Glomerular visceral epithelial cell (primary cell): ENCODE measurements around the gene AKNA.

Source experiments
- DNase-seq: peaks from one replicate; pipeline ENCODE4 v3.0.0-alpha.2; 2016; ENCODE audit errors: extremely low spot score

AKNA gene

DNA sequence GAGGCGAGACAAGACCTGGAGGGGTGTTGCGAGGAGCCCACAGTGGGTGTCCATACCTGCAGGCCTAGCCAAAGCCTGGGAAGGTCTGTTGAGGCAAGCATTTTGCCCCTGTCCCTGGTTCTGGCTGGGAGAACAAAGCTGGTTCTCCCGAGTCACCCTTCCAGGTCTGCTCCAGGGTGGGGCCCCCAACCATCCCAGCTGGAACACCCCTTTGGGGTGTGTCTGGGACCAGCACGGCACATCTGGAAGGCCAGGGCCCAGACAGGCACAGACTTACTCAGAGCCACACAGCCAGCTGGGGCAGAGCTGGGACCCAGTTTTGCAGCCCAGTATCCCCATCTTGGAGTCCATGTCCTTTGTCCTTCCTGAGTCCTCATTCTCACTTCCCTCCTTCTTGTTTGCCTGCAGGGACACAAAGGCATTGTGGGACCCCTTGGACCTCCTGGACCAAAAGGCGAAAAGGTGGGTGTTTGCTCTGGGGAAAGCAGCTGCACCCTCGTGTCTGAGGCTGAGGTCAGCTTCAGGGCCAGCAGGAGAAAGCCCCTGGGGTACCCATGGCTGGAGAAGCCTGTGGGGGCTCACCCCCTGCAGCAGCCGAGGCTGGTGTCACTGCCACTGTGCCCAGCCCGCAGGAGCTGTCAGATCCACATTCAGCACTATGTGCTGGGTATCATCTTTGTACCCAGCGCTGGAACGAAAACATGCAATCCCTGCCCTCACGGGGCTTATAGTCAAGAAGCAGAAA is 103.3 kb downstream of the AKNA start:
- DNase-seq: no peak
